ENCODE results near the gene KCNJ16. TPM values are rescaled to one million over a fixed set of nuclear protein-coding genes. Genes with fewer than 3 reads are reported as not detected.

Gene KCNJ16
- under 1 TPM in 1 of 4 donors, not detected in 3; 1.00 TPM for total RNA-seq

DNA sequence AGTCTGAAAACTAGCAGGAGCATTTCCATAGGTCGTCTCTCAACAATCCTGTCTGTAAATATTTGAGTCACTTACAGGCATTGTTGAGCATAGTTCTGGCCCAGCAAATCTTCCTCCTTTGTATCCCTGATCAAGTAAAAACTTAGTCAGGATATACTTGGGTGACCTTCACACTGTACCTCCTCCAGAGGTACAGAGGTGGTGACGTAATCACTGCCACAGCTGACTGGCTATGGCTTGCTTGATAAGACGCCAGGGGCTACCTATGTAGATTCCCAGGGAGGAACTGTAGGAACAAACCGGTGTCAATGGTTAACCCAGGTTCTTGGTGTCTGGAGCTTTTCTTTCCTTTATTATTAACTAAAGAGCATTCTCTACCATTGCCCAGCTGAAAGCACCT lies at the start of gene KCNJ16:
Gene KCNJ16, plus strand, starts transcription at position 270 of the 400 bp plus-strand sequence. CDS start 56,863 bp downstream, outside the sequence.
- in situ Hi-C loops (cut with MboI; ENCODE audit: low sequenced_read_pairs in 4 of 4) (no loop called here), intact Hi-C loops (cut with DNase I; ENCODE audit: low total_unique reads) (no loop called here)
- TF ChIP-seq, protein P1, sequence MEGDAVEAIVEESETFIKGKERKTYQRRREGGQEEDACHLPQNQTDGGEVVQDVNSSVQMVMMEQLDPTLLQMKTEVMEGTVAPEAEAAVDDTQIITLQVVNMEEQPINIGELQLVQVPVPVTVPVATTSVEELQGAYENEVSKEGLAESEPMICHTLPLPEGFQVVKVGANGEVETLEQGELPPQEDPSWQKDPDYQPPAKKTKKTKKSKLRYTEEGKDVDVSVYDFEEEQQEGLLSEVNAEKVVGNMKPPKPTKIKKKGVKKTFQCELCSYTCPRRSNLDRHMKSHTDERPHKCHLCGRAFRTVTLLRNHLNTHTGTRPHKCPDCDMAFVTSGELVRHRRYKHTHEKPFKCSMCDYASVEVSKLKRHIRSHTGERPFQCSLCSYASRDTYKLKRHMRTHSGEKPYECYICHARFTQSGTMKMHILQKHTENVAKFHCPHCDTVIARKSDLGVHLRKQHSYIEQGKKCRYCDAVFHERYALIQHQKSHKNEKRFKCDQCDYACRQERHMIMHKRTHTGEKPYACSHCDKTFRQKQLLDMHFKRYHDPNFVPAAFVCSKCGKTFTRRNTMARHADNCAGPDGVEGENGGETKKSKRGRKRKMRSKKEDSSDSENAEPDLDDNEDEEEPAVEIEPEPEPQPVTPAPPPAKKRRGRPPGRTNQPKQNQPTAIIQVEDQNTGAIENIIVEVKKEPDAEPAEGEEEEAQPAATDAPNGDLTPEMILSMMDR (IDR thresholded peaks at IDR 0.05 in 4 of 5, conservative IDR thresholded peaks at IDR 0.05 in 1 of 5) = no peak
- TF ChIP-seq POLR2A (IDR thresholded peaks at IDR 0.05) = no peak
- H3K9me3 ChIP-seq = no peaks in the 10 kb centered on the region
- no peak for DNase-seq
- no peaks in the 10 kb centered on the region for H3K27me3 ChIP-seq
- ATAC-seq = no peak
- H3K27ac ChIP-seq = no peak within 1 kb of the TSS
- no peaks in the 10 kb centered on the region for H3K36me3 ChIP-seq
- no peaks in the 10 kb centered on the region for H3K4me1 ChIP-seq
- no peak within 1 kb of the TSS for H3K4me3 ChIP-seq

DNA sequence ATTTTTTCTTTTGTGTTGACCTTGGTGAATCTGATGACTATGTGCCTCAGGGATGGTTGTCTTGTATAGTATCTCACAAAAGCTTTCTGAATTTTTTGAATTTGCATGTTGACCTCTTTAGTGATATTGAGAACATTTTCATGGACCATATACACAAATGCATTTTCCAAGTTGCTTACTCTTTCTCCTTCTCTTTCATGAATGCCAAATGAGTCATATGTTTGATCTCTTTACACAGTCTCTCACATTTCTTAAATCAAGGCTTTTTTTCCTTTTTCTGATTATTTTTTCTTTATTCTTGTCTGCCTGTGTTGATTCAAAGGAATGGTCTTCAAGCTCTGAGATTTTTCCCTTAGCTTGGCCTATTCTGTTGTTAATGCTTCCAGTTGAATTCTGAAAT lies 46.6 kb upstream of the KCNJ16 start:
- intact Hi-C loops (cut with DNase I; ENCODE audit: low total_unique reads) (no loop called here), in situ Hi-C loops (cut with MboI; ENCODE audit: low sequenced_read_pairs in 4 of 4) (no loop called here)
- Histone ChIP-seq H3K4me1 (peaks cover 15 to 24% of the 10 kb centered on the region in 2 donors), H3K9me3 (peaks cover 0 to 3% (median 0%) of the 10 kb centered on the region in 3 donors), H3K27me3 (no peaks in the 10 kb centered on the region), H3K27ac (no peak overlapping the region), H3K36me3 (no peaks in the 10 kb centered on the region), H3K4me3 (no peak overlapping the region)
- no peak for ATAC-seq
- TF ChIP-seq POLR2A (IDR thresholded peaks at IDR 0.05) = no peak
- TF ChIP-seq, protein P1 (IDR thresholded peaks at IDR 0.05 in 4 of 5, conservative IDR thresholded peaks at IDR 0.05 in 1 of 5) = no peak
- no peak for DNase-seq

DNA sequence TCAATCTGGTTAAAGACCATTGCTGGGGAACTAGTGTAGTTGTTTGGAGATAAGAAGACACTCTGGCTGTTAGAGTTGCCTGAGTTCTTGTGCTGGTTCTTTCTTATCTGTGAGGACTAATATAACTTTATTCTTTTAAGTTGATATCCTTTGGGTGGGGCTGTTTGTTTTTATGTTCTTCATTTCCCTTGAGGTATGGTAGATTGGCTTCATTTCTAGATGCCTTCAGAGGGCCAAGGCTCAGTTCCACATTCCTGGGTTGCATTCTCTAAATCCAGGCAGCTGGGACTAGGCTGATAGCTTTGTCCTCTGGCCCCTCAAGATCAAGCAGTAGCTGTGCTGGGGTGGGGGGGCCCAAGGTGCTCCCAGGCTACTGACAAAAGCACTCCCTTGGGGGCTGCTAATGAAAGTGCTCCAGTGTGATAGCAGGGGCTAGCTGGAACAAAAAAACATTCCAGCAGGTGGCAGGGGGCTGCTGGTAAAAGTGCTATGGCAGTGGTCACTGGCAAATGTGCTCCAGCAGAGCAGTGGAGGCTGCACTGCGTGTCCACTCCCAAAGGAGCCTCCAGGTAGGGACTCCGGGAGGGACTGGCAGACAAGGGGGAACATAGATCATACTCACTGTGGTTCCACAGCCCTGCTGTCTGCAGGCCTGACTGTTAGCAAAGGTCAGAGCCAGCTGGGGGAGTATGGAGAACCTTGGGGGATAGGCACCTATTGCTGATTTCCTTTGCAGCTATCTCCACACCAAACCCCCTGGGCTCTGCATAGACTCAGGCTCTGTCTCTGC lies 45.9 kb upstream of the KCNJ16 start:
- Histone ChIP-seq H3K27ac (no peak overlapping the region), H3K9me3 (peaks cover 0 to 3% (median 0%) of the 10 kb centered on the region in 3 donors), H3K27me3 (no peaks in the 10 kb centered on the region), H3K36me3 (no peaks in the 10 kb centered on the region), H3K4me3 (no peak overlapping the region), H3K4me1 (peaks cover 15 to 30% of the 10 kb centered on the region in 2 donors)
- in situ Hi-C loops (cut with MboI; ENCODE audit: low sequenced_read_pairs in 4 of 4) (no loop called here), intact Hi-C loops (cut with DNase I; ENCODE audit: low total_unique reads) (no loop called here)
- DNase-seq (no peak), ATAC-seq (no peak)
- TF ChIP-seq, protein P1 (IDR thresholded peaks at IDR 0.05 in 4 of 5, conservative IDR thresholded peaks at IDR 0.05 in 1 of 5) = no peak
- TF ChIP-seq POLR2A (IDR thresholded peaks at IDR 0.05) = no peak

DNA sequence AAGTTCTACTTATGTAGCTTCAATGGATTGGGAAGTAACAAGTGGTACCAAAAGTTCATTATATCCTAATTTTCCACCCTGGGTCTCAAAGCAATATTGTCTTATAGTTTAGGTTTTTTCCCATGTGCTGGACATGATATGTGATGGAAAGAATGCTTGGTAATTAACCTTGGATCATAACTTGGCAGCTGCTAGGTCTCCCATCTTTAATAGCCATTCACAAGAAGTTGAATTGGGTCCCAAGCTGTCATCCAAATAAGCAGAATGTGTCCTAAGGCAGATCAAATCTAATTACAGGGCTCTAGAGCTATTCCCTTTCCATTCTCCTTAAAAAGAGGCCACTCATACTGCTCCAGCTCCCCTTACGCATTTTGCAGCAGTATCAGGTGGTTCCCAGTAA lies 44.7 kb upstream of the KCNJ16 start:
- Histone ChIP-seq H3K4me1 (peaks cover 15 to 30% of the 10 kb centered on the region in 2 donors), H3K36me3 (no peaks in the 10 kb centered on the region), H3K27ac (no peak overlapping the region), H3K27me3 (no peaks in the 10 kb centered on the region), H3K9me3 (peaks cover 0 to 3% (median 0%) of the 10 kb centered on the region in 3 donors), H3K4me3 (no peak overlapping the region)
- DNase-seq = no peak
- TF ChIP-seq, protein P1 (IDR thresholded peaks at IDR 0.05 in 4 of 5, conservative IDR thresholded peaks at IDR 0.05 in 1 of 5) = no peak
- TF ChIP-seq POLR2A (IDR thresholded peaks at IDR 0.05) = no peak
- in situ Hi-C loops (cut with MboI; ENCODE audit: low sequenced_read_pairs in 4 of 4) = no loop called here
- intact Hi-C loops (cut with DNase I; ENCODE audit: low total_unique reads) = no loop called here
- ATAC-seq = no peak

All from gastrocnemius medialis (tissue), 4 donors.